Activated T-helper 9 cell treated with anti-CD3 and anti-CD28 coated beads, Interleukin-2, amount 50 U/mL, for 16 hours (primary cell): ENCODE results near the gene MRPL10.

Experiments used
- DNase-seq: peaks from one replicate; pipeline ENCODE4 v3.0.0-alpha.2; 2020; ENCODE audit warnings: low read depth

Gene MRPL10

GRCh38 chr17:47812146-47812920 lies 19.0 kb downstream of the MRPL10 start:
- no peak for DNase-seq

DNA sequence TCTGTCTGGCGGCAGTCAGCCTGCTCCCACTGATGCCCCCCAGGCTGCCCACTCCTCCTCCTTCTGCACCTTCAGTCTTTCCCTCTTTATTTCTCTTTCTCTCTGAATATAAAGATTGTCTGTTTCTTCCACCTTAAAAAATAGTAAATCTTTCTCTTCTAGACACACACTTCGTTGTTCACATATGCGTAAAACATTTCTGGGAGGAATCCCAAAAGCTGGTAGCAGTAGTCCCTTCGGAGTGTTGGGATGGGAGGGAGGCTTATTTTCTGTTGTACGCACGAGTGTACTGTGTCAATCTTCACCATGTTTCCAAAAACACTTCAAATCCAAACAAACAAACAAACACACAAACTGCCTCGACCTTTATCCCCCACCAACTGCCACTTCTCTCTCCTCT lies 19.6 kb downstream of the MRPL10 start:
- DNase-seq = no peak

DNA sequence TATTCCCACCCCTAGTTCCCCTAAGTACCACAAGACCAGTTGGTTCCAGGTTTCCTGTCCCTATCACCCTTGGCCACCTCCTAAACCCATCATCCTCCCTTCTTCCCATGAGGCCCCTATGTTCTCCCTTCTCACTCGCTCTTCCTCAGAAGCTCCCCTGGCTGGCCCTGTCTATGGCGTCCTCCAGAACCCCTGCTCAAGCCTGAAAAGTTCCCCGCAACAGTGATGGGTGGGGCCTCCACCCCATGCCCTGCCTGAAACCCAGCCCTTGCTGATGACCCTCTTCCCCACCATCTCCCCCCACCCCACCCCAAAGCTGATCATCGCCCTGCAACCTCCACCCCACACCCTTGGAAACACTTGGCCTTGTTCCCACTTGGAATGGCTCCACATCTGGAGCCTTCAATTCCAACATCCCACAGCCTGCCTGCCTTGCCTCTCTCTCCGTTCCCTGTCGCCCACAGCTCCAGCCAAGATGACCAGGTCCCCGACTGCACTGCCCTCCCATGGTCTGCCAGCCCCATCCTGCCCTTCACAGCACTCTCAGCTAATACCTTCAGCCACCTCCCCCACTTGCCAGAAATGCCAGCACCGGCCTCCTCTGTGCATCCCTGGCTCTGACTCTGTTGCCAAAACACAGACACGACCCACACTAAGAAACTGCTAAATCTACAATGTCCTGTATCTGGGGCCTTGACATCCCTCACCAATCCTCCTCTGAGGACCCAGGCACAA lies 20.3 kb downstream of the MRPL10 start:
- DNase-seq = no peak

GRCh38 chr17:47810200-47810821 lies 21.0 kb downstream of the MRPL10 start:
- no peak for DNase-seq

DNA sequence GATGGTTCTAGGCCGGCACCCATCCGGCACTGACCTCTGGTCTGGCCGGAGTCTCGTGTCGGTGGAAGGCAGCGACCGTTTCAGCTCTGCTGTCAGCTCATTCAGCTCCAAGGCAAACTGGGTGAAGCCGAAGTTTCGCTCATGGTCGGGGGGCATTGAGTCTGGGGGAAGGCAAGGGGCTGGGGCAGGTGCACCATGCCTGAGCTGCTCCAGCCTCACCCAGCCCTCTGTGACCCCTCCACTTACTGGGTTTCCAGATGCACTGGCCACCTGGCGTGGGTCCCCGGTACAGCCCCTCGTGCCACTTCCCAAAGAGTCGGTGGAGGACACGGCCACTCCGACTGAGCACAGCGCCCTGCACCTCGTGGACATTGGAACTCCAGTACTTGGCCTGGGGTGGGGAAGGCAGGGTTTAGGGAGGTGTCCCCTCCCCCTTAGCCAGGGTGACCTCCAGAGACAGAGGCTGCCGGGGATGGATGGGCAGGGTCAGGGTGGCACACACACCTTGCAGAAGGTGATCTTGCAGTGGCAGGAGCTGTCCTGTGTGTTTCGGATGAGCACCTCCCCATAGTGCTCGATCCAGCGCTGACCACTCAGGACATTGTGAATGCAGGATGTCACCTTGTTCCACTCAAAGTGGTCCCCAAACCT lies 22.4 kb downstream of the MRPL10 start:
- no peak for DNase-seq

- DNase-seq = no peak
Measured at GRCh38 chr17:47808036-47808829, 23.1 kb downstream of the MRPL10 start.

GRCh38 chr17:47807421-47807820 lies 23.9 kb downstream of the MRPL10 start:
- no peak for DNase-seq

- DNase-seq = no peak
Measured at GRCh38 chr17:47806913-47807255, 24.5 kb downstream of the MRPL10 start.

GRCh38 chr17:47806026-47806912 lies 25.1 kb downstream of the MRPL10 start:
- no peak for DNase-seq

- no peak for DNase-seq
Measured at GRCh38 chr17:47804461-47804860, 26.9 kb downstream of the MRPL10 start.

GRCh38 chr17:47803751-47804150 lies 27.6 kb downstream of the MRPL10 start:
- no peak for DNase-seq

DNA sequence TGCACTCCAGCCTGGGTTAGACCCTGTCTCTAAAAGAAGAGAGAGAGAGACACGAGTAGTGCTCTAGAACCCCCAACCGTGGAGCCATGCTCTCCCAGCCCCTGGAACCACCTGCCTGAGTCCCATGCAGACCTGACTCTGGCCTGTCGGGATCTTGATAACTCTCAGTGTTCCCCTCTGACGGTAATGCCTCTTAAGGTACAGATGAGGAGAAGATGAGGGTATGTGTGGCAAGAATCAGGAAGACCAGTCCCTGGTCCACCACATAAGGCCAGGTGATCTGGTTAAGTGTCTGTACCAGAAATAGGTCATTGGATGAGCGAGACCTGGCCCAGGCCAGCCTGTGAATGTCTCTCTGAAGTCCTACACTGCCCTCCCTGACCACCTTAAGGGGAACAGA lies 28.1 kb downstream of the MRPL10 start:
- no peak for DNase-seq

- peak; percentile 39 for DNase-seq
Measured at GRCh38 chr17:47802341-47803022, 28.9 kb downstream of the MRPL10 start.

DNA sequence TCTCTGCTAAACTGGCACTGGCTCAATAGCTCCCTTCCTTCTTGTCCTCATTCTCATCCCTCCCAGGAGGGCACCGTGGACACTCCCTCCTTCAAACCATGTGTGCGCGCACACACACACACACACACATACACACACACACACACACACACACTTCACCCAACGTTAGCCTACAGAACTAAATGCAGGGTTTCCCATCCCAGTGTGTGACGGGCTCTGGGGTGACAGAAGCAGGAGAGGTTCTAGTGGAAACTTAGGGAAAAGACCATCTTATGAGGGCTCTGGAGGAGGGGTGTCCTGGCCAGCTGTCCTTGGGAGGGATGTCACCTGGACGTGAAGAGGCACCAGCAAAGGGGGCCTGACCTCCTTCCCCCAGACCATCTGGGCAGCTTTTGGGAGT lies 29.4 kb downstream of the MRPL10 start:
- DNase-seq = no peak

- no peak for DNase-seq
Measured at GRCh38 chr17:47801176-47801765, 30.1 kb downstream of the MRPL10 start.

GRCh38 chr17:47800686-47801085 lies 30.7 kb downstream of the MRPL10 start:
- no peak for DNase-seq

- no peak for DNase-seq
Measured at GRCh38 chr17:47797797-47798196, 33.5 kb downstream of the MRPL10 start.

DNA sequence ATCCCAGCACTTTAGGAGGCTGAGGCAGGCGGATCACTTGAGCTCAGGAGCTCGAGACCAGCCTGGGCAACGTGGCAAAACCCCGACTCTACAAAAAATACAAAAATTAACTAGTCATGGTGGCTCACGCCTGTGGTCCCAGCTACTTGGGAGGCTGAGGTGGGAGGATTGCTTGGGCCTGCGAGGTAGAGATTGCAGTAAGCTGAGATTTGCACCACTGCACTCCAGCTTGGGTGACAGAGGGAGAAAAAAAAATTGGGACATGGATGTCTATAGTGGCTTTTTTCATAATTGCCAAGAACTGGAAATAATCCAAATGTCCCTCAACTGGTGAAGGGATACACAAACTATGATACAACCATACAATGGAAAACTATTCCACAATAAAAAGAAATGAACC lies 38.4 kb downstream of the MRPL10 start:
- DNase-seq = no peak

GRCh38 chr17:47792457-47792856 lies 38.9 kb downstream of the MRPL10 start:
- DNase-seq = no peak

- DNase-seq = no peak
Measured at GRCh38 chr17:47791025-47791424, 40.3 kb downstream of the MRPL10 start.
